HG02870 (cell line): ENCODE measurements around the gene NOS3.

Experiments
- ATAC-seq: cut with Tn5 transposase; IDR thresholded peaks from one replicate; pipeline ENCODE4 v1.9.1; 2021; ENCODE audit warnings: mild to moderate bottlenecking, moderate library complexity; ENCODE audit not compliant: unreplicated experiment

NOS3 gene

GRCh38 chr7:150990416-150991186 lies at the start of gene NOS3:
Gene NOS3, plus strand, starts transcription at chr7:150991017. Its CDS starts 2,787 bp downstream, at chr7:150993804.
- ATAC-seq = no peak

GRCh38 chr7:150941351-150942000 lies 49.3 kb upstream of the NOS3 start:
- ATAC-seq = no peak

GRCh38 chr7:150942001-150942590 lies 48.7 kb upstream of the NOS3 start:
- ATAC-seq = no peak

- no peak for ATAC-seq
Observed at GRCh38 chr7:150942591-150943452, 48.0 kb upstream of the NOS3 start.

- no peak for ATAC-seq
Observed at GRCh38 chr7:150943453-150943814, 47.4 kb upstream of the NOS3 start.

- ATAC-seq = no peak
Observed at GRCh38 chr7:150944066-150945042, 46.5 kb upstream of the NOS3 start.

GRCh38 chr7:150945171-150945852 lies 45.5 kb upstream of the NOS3 start:
- ATAC-seq = no peak

GRCh38 chr7:150945853-150946420 lies 44.9 kb upstream of the NOS3 start:
- no peak for ATAC-seq

- ATAC-seq = no peak
Observed at GRCh38 chr7:150946421-150947240, 44.2 kb upstream of the NOS3 start.

GRCh38 chr7:150947241-150947745 lies 43.5 kb upstream of the NOS3 start:
- ATAC-seq = no peak

GRCh38 chr7:150947761-150948651 lies 42.8 kb upstream of the NOS3 start:
- no peak for ATAC-seq

- no peak for ATAC-seq
Observed at GRCh38 chr7:150948791-150949251, 42.0 kb upstream of the NOS3 start.

GRCh38 chr7:150949564-150949963 lies 41.3 kb upstream of the NOS3 start:
- no peak for ATAC-seq

- ATAC-seq = no peak
Observed at GRCh38 chr7:150949971-150950491, 40.8 kb upstream of the NOS3 start.

GRCh38 chr7:150950496-150951180 lies 40.2 kb upstream of the NOS3 start:
- no peak for ATAC-seq

GRCh38 chr7:150951181-150951520 lies 39.7 kb upstream of the NOS3 start:
- no peak for ATAC-seq
